ENCODE measurements around the gene IER2.

DNA sequence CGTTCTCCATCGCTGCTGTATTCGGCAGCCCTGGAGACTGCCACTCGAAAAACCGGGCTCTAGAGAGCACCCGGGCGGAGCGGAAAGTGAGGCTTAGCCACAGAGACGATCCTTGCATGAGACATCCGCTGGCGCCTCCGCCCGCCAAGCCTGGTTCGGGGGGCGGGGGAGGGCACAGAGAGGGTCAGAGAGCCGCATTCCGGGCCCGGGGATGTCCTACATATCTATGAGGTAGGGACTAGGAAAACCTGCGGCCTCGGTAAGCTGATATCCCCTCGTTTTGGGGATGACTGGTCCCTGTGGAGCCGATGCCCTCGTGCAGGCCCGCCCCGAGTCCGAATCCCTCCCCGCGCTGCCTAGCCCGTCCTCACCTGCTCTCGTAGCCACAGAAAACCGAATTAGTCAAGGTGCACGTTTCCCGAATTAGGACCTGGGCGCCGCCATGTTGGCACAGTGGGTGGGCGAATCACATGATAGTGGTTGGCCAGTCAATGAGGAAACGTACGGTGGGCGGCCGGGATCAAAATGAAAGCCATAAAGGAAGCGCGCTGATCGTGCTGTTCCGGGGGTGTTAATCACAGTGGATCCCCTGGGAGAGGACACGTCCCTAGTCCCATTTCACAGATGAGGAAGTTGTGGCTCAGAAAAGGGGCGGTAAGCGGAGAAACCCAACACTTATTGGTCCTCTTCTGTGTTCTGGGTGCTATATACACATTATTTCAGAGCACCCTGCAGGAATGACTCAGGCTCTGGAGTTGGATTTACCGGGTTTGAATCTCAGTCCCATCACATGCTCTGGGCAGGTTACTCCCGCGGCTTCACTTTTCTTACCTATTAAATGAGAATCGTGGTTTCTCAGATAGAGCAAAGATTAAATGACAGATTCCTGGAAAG is 33.7 kb upstream of the IER2 start, which contains the start of gene TRMT1:
- TF ChIP-seq, protein P1, sequence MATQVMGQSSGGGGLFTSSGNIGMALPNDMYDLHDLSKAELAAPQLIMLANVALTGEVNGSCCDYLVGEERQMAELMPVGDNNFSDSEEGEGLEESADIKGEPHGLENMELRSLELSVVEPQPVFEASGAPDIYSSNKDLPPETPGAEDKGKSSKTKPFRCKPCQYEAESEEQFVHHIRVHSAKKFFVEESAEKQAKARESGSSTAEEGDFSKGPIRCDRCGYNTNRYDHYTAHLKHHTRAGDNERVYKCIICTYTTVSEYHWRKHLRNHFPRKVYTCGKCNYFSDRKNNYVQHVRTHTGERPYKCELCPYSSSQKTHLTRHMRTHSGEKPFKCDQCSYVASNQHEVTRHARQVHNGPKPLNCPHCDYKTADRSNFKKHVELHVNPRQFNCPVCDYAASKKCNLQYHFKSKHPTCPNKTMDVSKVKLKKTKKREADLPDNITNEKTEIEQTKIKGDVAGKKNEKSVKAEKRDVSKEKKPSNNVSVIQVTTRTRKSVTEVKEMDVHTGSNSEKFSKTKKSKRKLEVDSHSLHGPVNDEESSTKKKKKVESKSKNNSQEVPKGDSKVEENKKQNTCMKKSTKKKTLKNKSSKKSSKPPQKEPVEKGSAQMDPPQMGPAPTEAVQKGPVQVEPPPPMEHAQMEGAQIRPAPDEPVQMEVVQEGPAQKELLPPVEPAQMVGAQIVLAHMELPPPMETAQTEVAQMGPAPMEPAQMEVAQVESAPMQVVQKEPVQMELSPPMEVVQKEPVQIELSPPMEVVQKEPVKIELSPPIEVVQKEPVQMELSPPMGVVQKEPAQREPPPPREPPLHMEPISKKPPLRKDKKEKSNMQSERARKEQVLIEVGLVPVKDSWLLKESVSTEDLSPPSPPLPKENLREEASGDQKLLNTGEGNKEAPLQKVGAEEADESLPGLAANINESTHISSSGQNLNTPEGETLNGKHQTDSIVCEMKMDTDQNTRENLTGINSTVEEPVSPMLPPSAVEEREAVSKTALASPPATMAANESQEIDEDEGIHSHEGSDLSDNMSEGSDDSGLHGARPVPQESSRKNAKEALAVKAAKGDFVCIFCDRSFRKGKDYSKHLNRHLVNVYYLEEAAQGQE (IDR thresholded peaks at IDR 0.05; ENCODE audit: insufficient read depth in 1 of 2, low read depth in 2 of 2, low read length in 1 of 2): 0 out of 4 replicates have a peak, but pooled peaks have one; percentile 6 to 31
- TF ChIP-seq, protein P2, sequence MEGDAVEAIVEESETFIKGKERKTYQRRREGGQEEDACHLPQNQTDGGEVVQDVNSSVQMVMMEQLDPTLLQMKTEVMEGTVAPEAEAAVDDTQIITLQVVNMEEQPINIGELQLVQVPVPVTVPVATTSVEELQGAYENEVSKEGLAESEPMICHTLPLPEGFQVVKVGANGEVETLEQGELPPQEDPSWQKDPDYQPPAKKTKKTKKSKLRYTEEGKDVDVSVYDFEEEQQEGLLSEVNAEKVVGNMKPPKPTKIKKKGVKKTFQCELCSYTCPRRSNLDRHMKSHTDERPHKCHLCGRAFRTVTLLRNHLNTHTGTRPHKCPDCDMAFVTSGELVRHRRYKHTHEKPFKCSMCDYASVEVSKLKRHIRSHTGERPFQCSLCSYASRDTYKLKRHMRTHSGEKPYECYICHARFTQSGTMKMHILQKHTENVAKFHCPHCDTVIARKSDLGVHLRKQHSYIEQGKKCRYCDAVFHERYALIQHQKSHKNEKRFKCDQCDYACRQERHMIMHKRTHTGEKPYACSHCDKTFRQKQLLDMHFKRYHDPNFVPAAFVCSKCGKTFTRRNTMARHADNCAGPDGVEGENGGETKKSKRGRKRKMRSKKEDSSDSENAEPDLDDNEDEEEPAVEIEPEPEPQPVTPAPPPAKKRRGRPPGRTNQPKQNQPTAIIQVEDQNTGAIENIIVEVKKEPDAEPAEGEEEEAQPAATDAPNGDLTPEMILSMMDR (IDR thresholded peaks at IDR 0.05): no peak
- TF ChIP-seq POLR2AphosphoS5 (IDR thresholded peaks at IDR 0.05; ENCODE audit: low read depth, low read length): peak; percentile 55
